ENCODE data around the gene GCM1. TPM values are rescaled to one million over a fixed set of nuclear protein-coding genes. Genes with fewer than 3 reads are reported as not detected.

Gene GCM1
- total and polyA plus RNA-seq, 9 of the 15 experiments (the other 6 are each of a cell fraction or from before 2014, with no cell fraction given), result not detected

DNA sequence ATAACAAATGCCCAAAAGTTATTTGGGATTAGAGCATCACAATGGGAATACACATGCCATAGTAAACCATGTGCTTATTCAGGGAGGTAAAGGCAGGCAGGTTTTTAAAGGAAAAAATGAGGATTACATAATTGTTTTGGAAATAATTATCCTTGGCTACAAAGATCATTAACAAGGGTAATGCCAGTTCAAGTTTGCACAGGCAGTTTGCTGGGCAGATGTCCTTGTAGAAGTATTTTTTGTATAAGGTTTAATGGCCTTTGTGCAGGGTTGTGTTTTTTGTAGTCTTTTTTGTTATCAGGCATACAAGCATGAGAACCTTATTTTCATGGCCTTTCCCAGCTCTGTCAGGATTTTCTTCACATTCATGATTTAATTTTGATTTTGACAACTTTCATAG is 58.7 kb downstream of the GCM1 start:
- no peak for TF ChIP-seq FOXK1 (CRISPR knock-in tag; IDR thresholded peaks at IDR 0.05; ENCODE audit: borderline replicate concordance)
- no peak for TF ChIP-seq BACH1 (tag; IDR thresholded peaks at IDR 0.05)
- TF ChIP-seq ZNF830 (CRISPR knock-in tag; IDR thresholded peaks at IDR 0.05), result no peak

DNA sequence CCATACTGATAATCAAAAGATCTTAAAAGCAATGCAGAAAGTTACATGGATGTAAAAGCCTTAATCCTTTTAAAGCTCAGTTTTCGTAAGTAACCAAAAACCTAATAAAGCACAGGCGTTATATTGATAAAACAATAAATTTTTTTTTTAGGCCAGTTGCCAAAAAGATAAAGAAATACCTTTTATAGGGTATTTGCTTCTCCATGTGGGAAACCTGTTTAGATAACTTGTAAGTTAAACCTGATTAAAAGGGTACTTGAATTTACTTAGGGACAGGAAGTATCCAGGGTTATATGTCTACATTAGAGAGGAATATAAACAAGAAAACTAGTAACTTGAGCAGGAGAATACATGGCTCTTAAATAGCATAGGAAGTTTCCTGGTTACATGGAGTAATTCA is 62.3 kb downstream of the GCM1 start:
- H2AFZ ChIP-seq (ENCODE audit: low read depth, low read length), result no peak overlapping the region
- 43% methylated on average over 2 of the region's 2 CpGs for WGBS (ENCODE audit: insufficient coverage, low coverage, missing lambda C conversion rate)
- H3K36me3 ChIP-seq (ENCODE audit: control insufficient read depth, insufficient read depth, low read length), result peaks cover 90% of the 10 kb centered on the region
- no peaks in the 10 kb centered on the region for H4K20me1 ChIP-seq (replicated peaks; ENCODE audit: control insufficient read depth, insufficient read depth, low read length)
- no peaks in the 10 kb centered on the region for H3K79me2 ChIP-seq (ENCODE audit: control insufficient read depth, insufficient read depth, low read length)
- DNase-seq (ENCODE audit: extremely low read depth in 1 of 4, low spot score in 3 of 4) (no peak), FAIRE-seq (no peak), ATAC-seq (no peak)
- H3K27ac ChIP-seq (ENCODE audit: extremely low read depth, low read depth, low read length), result no peak overlapping the region
- in situ Hi-C loops (cut with MboI) (no loop called here), intact Hi-C loops (cut with micrococcal nuclease) (no loop called here)
- ChIA-PET CTCF (ENCODE audit: low intra/inter-chr PET ratio) (no interaction called here), POLR2A (interaction anchor here (0.6 kb wide), 1 partner anchor 559 kb away, joined by 3 read pairs; no protein-coding TSS in a partner anchor)
- no peak overlapping the region for H3K9ac ChIP-seq (ENCODE audit: insufficient read depth in 1 of 2, low read depth in 2 of 2, low read length in 2 of 2)
- H3K27me3 ChIP-seq (ENCODE audit: control insufficient read depth in 2 of 2, insufficient read depth in 2 of 2, low read length in 2 of 2), result no peaks in the 10 kb centered on the region
- no TSS peak for BruUV-seq (replicated peaks)
- no peaks in the 10 kb centered on the region for H3K9me3 ChIP-seq (replicated peaks; ENCODE audit: control insufficient read depth, insufficient read depth, low read depth, low read length)
- no peaks in the 10 kb centered on the region for H3K9me1 ChIP-seq (ENCODE audit: control insufficient read depth, insufficient read depth, low read length)
- TF ChIP-seq ZNF766 (CRISPR knock-in tag; conservative IDR thresholded peaks at IDR 0.05) (no peak), NFIC (IDR thresholded peaks at IDR 0.05) (0 out of 2 replicates have a peak, but pooled peaks have one; percentile 6)
- H3K4me2 ChIP-seq (ENCODE audit: insufficient read depth, low read length), result no peak overlapping the region
- no peak overlapping the region for H3K4me3 ChIP-seq
- no peaks in the 10 kb centered on the region for H3K4me1 ChIP-seq (replicated peaks in 1 of 2; ENCODE audit: control insufficient read depth in 2 of 2, insufficient read depth in 2 of 2, low read length in 2 of 2)

More for the DNA sequence above, 58.7 kb downstream of the GCM1 start:
- no peaks in the 10 kb centered on the region for H4K20me1 ChIP-seq (replicated peaks; ENCODE audit: control insufficient read depth, insufficient read depth, low read length)
- no peak for DNase-seq (ENCODE audit: extremely low read depth in 1 of 4, low spot score in 3 of 4)
- intact Hi-C loops (cut with micrococcal nuclease) (no loop called here), in situ Hi-C loops (cut with MboI) (no loop called here)
- peaks cover 90% of the 10 kb centered on the region for H3K36me3 ChIP-seq (ENCODE audit: control insufficient read depth, insufficient read depth, low read length)
- H3K4me1 ChIP-seq (replicated peaks in 1 of 2; ENCODE audit: control insufficient read depth in 2 of 2, insufficient read depth in 2 of 2, low read length in 2 of 2), result no peaks in the 10 kb centered on the region
- H3K4me2 ChIP-seq (ENCODE audit: insufficient read depth, low read length), result no peak overlapping the region
- no peak overlapping the region for H2AFZ ChIP-seq (ENCODE audit: low read depth, low read length)
- no peak overlapping the region for H3K27ac ChIP-seq (ENCODE audit: extremely low read depth, low read depth, low read length)
- POLR2A ChIA-PET, result no interaction called here
- H3K27me3 ChIP-seq (ENCODE audit: control insufficient read depth in 2 of 2, insufficient read depth in 2 of 2, low read length in 2 of 2), result no peaks in the 10 kb centered on the region
- no TSS peak for BruUV-seq (replicated peaks)
- CTCF ChIA-PET (ENCODE audit: low intra/inter-chr PET ratio), result no interaction called here
- H3K4me3 ChIP-seq, result no peak overlapping the region
- no peaks in the 10 kb centered on the region for H3K9me3 ChIP-seq (replicated peaks; ENCODE audit: control insufficient read depth, insufficient read depth, low read depth, low read length)
- H3K79me2 ChIP-seq (ENCODE audit: control insufficient read depth, insufficient read depth, low read length), result no peaks in the 10 kb centered on the region
- no peak for ATAC-seq
- no peaks in the 10 kb centered on the region for H3K9me1 ChIP-seq (ENCODE audit: control insufficient read depth, insufficient read depth, low read length)
- no peak for FAIRE-seq
- no peak overlapping the region for H3K9ac ChIP-seq (ENCODE audit: insufficient read depth in 1 of 2, low read depth in 2 of 2, low read length in 2 of 2)
